HG02870 (cell line): ENCODE data around the gene LCLAT1.

ENCODE experiments used
- ATAC-seq: cut with Tn5 transposase; IDR thresholded peaks from one replicate; pipeline ENCODE4 v1.9.1; 2021; ENCODE audit warnings: mild to moderate bottlenecking, moderate library complexity; ENCODE audit not compliant: unreplicated experiment

Gene LCLAT1

GRCh38 chr2:30447149-30448045 is at the start of gene LCLAT1:
LCLAT1 (plus strand) TSS chr2:30447246; CDS start chr2:30525591, 78,345 bp downstream.
- ATAC-seq = peak; percentile 96

- no peak for ATAC-seq
These were observed 48.8 kb upstream of the LCLAT1 start for GRCh38 chr2:30398084-30398873.

GRCh38 chr2:30400151-30400954 is 46.7 kb upstream of the LCLAT1 start:
- ATAC-seq = no peak

GRCh38 chr2:30402441-30403182 is 44.4 kb upstream of the LCLAT1 start:
- ATAC-seq = no peak

- no peak for ATAC-seq
These were observed 43.3 kb upstream of the LCLAT1 start for GRCh38 chr2:30403592-30404312.

- no peak for ATAC-seq
These were observed 42.5 kb upstream of the LCLAT1 start for GRCh38 chr2:30404319-30405259.

- ATAC-seq = no peak
These were observed 41.8 kb upstream of the LCLAT1 start for GRCh38 chr2:30405260-30405605.

- no peak for ATAC-seq
These were observed 40.2 kb upstream of the LCLAT1 start for GRCh38 chr2:30406853-30407252.

GRCh38 chr2:30408961-30409387 is 38.1 kb upstream of the LCLAT1 start:
- ATAC-seq = no peak

GRCh38 chr2:30410217-30410616 is 36.8 kb upstream of the LCLAT1 start:
- ATAC-seq = no peak

- ATAC-seq = no peak
These were observed 34.9 kb upstream of the LCLAT1 start for GRCh38 chr2:30412047-30412683.

- no peak for ATAC-seq
These were observed 34.1 kb upstream of the LCLAT1 start for GRCh38 chr2:30412684-30413570.

- no peak for ATAC-seq
These were observed 32.1 kb upstream of the LCLAT1 start for GRCh38 chr2:30414961-30415360.

GRCh38 chr2:30417253-30417652 is 29.8 kb upstream of the LCLAT1 start:
- no peak for ATAC-seq

- no peak for ATAC-seq
These were observed 25.9 kb upstream of the LCLAT1 start for GRCh38 chr2:30421026-30421603.

- no peak for ATAC-seq
These were observed 25.2 kb upstream of the LCLAT1 start for GRCh38 chr2:30421604-30422443.
